Measurements from ENCODE around the gene CD247. TPM values are rescaled to one million over a fixed set of nuclear protein-coding genes. Genes with fewer than 3 reads are reported as not detected.

CD247 gene
- total RNA-seq, 1 donor: not detected

DNA sequence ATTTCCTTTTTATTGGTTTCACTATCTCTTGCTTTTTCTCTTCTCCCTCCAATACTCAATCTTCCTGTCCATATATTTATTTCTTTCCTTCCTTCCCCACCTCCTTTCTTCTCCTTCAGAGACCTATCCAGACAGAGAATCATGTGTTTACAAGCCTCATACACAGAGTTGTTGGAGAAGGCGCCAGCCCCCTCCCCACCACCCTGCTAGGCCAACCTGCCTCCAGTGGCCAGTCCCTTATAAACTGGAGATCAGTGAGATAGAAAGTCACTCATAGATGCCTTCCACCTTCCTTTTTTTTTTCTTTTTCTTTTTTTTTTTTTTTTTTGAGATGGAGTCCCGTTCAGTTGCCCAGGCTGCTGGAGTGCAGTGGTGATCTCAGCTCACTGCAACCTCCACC lies 53.3 kb downstream of the CD247 start:
- no peak overlapping the region for H3K27ac ChIP-seq (ENCODE audit: low read depth, low read length)
- H3K4me3 ChIP-seq (ENCODE audit: insufficient read depth, low read length): no peak overlapping the region
- TF ChIP-seq, protein P1, sequence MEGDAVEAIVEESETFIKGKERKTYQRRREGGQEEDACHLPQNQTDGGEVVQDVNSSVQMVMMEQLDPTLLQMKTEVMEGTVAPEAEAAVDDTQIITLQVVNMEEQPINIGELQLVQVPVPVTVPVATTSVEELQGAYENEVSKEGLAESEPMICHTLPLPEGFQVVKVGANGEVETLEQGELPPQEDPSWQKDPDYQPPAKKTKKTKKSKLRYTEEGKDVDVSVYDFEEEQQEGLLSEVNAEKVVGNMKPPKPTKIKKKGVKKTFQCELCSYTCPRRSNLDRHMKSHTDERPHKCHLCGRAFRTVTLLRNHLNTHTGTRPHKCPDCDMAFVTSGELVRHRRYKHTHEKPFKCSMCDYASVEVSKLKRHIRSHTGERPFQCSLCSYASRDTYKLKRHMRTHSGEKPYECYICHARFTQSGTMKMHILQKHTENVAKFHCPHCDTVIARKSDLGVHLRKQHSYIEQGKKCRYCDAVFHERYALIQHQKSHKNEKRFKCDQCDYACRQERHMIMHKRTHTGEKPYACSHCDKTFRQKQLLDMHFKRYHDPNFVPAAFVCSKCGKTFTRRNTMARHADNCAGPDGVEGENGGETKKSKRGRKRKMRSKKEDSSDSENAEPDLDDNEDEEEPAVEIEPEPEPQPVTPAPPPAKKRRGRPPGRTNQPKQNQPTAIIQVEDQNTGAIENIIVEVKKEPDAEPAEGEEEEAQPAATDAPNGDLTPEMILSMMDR (IDR thresholded peaks at IDR 0.05; ENCODE audit: extremely low read depth, low read depth, low read length): no peak
- peaks cover 11% of the 10 kb centered on the region for H3K27me3 ChIP-seq (ENCODE audit: insufficient read depth, low read length)
- no peaks in the 10 kb centered on the region for H3K79me2 ChIP-seq (ENCODE audit: insufficient read depth, low read length)
- H3K36me3 ChIP-seq (ENCODE audit: insufficient read depth, low read length): no peaks in the 10 kb centered on the region
- H3K9me3 ChIP-seq (ENCODE audit: low read depth, low read length): no peaks in the 10 kb centered on the region
- H4K20me1 ChIP-seq (ENCODE audit: insufficient read depth, low read length): no peaks in the 10 kb centered on the region
- H3K4me2 ChIP-seq (ENCODE audit: insufficient read depth, low read length): no peak overlapping the region
- no peak for DNase-seq (ENCODE audit: insufficient read length, low spot score, missing footprints)
- H3K4me1 ChIP-seq (ENCODE audit: insufficient read depth, low read length): no peaks in the 10 kb centered on the region
- no peak overlapping the region for H2AFZ ChIP-seq (ENCODE audit: low read length)

DNA sequence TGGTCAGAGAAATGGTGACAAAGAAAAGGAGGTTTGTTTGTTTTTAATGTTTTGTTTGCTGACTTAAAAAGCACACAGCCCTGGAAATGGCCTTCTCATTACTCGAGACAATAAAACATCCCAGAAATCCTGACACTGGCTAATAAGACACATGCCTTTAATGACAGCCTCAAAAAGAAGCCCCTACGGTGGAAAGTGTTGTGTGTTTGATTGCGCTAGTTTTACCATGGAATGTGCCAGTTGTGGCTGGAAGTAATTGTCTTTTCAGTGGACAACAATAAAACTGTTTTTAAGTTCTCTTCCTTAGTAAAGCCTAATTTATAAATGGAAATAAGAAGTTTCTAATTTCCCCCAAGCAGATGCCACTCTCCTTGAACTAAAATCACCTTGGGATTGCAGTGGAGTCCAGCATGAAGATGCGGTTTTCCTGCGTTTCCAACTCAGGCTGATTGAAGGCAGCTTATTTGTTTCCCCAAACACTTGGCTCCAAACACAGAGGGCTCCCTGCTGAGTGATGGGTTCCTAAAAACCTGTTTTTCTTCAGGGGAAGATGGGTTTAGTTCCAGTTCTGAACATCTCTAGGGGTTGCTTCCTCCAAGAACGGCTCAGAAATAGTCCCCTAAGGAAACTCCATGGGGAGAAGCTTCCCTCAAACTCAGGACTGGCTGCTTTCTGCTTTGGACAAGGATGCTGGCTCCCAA lies 54.3 kb downstream of the CD247 start:
- Histone ChIP-seq H3K79me2 (ENCODE audit: insufficient read depth, low read length) (no peaks in the 10 kb centered on the region), H3K4me1 (ENCODE audit: insufficient read depth, low read length) (no peaks in the 10 kb centered on the region), H3K27ac (ENCODE audit: low read depth, low read length) (no peak overlapping the region), H2AFZ (ENCODE audit: low read length) (no peak overlapping the region), H3K9me3 (ENCODE audit: low read depth, low read length) (no peaks in the 10 kb centered on the region), H3K27me3 (ENCODE audit: insufficient read depth, low read length) (peaks cover 11% of the 10 kb centered on the region), H4K20me1 (ENCODE audit: insufficient read depth, low read length) (no peaks in the 10 kb centered on the region), H3K4me3 (ENCODE audit: insufficient read depth, low read length) (no peak overlapping the region), H3K36me3 (ENCODE audit: insufficient read depth, low read length) (no peaks in the 10 kb centered on the region), H3K4me2 (ENCODE audit: insufficient read depth, low read length) (no peak overlapping the region)
- TF ChIP-seq, protein P1 (IDR thresholded peaks at IDR 0.05; ENCODE audit: extremely low read depth, low read depth, low read length): no peak
- no peak for DNase-seq (ENCODE audit: insufficient read length, low spot score, missing footprints)

DNA sequence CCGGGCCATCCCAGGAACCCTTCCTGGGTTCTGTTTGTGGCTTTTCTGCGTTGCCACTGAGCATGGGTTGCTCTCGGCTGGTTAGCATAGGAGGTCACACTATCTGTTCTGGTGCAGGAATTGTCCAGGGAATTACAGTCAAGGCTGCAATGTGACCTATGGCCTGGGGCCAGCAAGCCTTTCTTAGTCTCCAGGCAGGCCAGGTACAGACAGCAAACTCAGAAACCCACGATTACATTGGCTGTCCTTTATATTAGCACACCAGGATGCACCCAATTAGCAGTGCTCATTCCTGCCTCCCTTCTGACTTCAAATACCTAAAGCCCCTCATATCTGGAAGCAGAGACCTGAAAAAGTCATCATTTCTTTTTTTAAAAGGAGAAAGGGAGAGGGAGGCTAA lies 55.2 kb downstream of the CD247 start:
- DNase-seq (ENCODE audit: insufficient read length, low spot score, missing footprints): no peak
- TF ChIP-seq, protein P1 (IDR thresholded peaks at IDR 0.05; ENCODE audit: extremely low read depth, low read depth, low read length): no peak

DNA sequence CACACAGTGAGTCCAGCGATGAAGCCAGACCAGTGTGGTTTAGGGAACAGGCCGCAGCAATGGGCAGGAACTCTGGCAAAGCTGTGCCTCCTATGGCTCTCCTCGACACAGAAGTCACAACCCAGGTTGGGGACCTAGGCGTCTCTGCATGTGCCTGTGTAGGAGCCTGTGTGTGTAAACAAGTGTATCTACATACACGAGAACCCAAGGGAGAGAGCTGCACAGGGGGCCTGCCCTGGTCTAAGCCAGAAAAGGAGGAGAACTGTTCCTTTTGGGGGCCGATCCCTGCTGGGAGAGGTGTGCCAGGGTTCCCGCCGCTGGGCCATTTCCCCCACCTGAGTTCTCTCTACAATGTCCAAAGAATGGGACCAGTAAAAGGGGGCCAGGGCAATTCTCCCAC lies 56.0 kb downstream of the CD247 start:
- TF ChIP-seq, protein P1 (IDR thresholded peaks at IDR 0.05; ENCODE audit: extremely low read depth, low read depth, low read length): no peak
- H3K36me3 ChIP-seq (ENCODE audit: insufficient read depth, low read length): no peaks in the 10 kb centered on the region
- no peak overlapping the region for H3K27ac ChIP-seq (ENCODE audit: low read depth, low read length)
- peaks cover 11% of the 10 kb centered on the region for H3K27me3 ChIP-seq (ENCODE audit: insufficient read depth, low read length)
- no peaks in the 10 kb centered on the region for H3K4me1 ChIP-seq (ENCODE audit: insufficient read depth, low read length)
- H3K4me2 ChIP-seq (ENCODE audit: insufficient read depth, low read length): no peak overlapping the region
- no peak for DNase-seq (ENCODE audit: insufficient read length, low spot score, missing footprints)
- H2AFZ ChIP-seq (ENCODE audit: low read length): no peak overlapping the region
- no peaks in the 10 kb centered on the region for H3K79me2 ChIP-seq (ENCODE audit: insufficient read depth, low read length)
- H4K20me1 ChIP-seq (ENCODE audit: insufficient read depth, low read length): no peaks in the 10 kb centered on the region
- no peaks in the 10 kb centered on the region for H3K9me3 ChIP-seq (ENCODE audit: low read depth, low read length)
- no peak overlapping the region for H3K4me3 ChIP-seq (ENCODE audit: insufficient read depth, low read length)

More for the DNA sequence above, 55.2 kb downstream of the CD247 start:
- Histone ChIP-seq H3K4me3 (ENCODE audit: insufficient read depth, low read length) (no peak overlapping the region), H3K9me3 (ENCODE audit: low read depth, low read length) (no peaks in the 10 kb centered on the region), H3K79me2 (ENCODE audit: insufficient read depth, low read length) (no peaks in the 10 kb centered on the region), H4K20me1 (ENCODE audit: insufficient read depth, low read length) (no peaks in the 10 kb centered on the region), H3K4me1 (ENCODE audit: insufficient read depth, low read length) (no peaks in the 10 kb centered on the region), H3K4me2 (ENCODE audit: insufficient read depth, low read length) (no peak overlapping the region), H2AFZ (ENCODE audit: low read length) (no peak overlapping the region), H3K27me3 (ENCODE audit: insufficient read depth, low read length) (peaks cover 11% of the 10 kb centered on the region), H3K36me3 (ENCODE audit: insufficient read depth, low read length) (no peaks in the 10 kb centered on the region), H3K27ac (ENCODE audit: low read depth, low read length) (no peak overlapping the region)

All from osteoblast (primary cell).